Skeletal muscle tissue (tissue), 4 donors: Measurements from ENCODE around the gene NIPBL. TPM values are rescaled to one million over a fixed set of nuclear protein-coding genes. Genes with fewer than 3 reads are reported as not detected.

Source experiments
- H3K27ac ChIP-seq: one replicate; pipeline ENCODE4 v1.7.0; 2013; ENCODE audit warnings: mild to moderate bottlenecking, low read depth, low read length, inconsistent platforms
- H3K27me3 ChIP-seq, 3 donors: one replicate each; pipeline ENCODE4 v1.7.0; 2013; ENCODE audit warnings: low read length in 3 of 3; ENCODE audit not compliant: control insufficient read depth in 3 of 3, insufficient read depth in 3 of 3
- H3K36me3 ChIP-seq, 3 donors: one replicate each; pipeline ENCODE4 v1.7.0; 2013; ENCODE audit warnings: low read length in 3 of 3; ENCODE audit not compliant: control insufficient read depth in 3 of 3, insufficient read depth in 3 of 3
- H3K4me1 ChIP-seq, 3 donors: one replicate each; pipeline ENCODE4 v1.7.0; 2013; ENCODE audit warnings: low read length in 3 of 3, mild to moderate bottlenecking in 3 of 3; ENCODE audit not compliant: control insufficient read depth in 3 of 3, insufficient read depth in 3 of 3
- H3K4me3 ChIP-seq, 3 donors: one replicate each; pipeline ENCODE4 v1.7.0; 2013; ENCODE audit warnings: low read length in 3 of 3
- H3K9ac ChIP-seq, 3 donors: one replicate each; pipeline ENCODE4 v1.7.0; 2013; ENCODE audit warnings: low read length in 3 of 3, mild to moderate bottlenecking in 3 of 3, moderate library complexity in 2 of 3, low read depth in 1 of 3
- H3K9me3 ChIP-seq, 3 donors: one replicate each; pipeline ENCODE4 v1.7.0; 2013; ENCODE audit warnings: low read length in 3 of 3; ENCODE audit not compliant: control insufficient read depth in 3 of 3
- total RNA-seq: library from RNA; depleted of rRNA; stranded (reverse); fragments of >200 nt; gene quantifications from one replicate; pipeline ENCODE4 v1.2.3, GENCODE V29; 2014
- donor health status: Osteomylitis.

NIPBL gene
- total RNA-seq, 1 donor from 2014 or later = 36.5 TPM

DNA sequence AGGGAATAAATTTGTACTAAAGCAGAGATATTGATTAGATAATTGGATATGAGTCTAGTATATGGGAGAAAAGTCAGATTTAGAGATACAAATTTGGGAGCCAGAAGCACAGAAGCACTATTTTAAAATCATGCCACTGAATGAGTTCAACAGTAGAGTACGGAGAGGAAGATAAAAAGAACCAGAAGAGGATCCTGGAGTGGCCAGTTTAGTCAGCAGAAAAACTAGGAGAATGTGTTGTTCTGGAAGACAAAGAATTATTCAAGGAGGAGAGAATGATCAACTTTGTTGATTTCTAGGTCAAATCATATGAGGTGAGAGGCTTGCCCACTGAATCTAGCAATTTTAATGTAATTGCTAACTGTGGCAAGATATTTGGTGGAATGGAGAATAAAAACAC is 67.0 kb downstream of the NIPBL start:
- no peaks in the 10 kb centered on the region for H3K27me3 ChIP-seq
- H3K4me1 ChIP-seq = peaks cover 0 to 17% (median 2%) of the 10 kb centered on the region in 3 donors
- H3K27ac ChIP-seq = no peak overlapping the region
- H3K36me3 ChIP-seq = no peaks in the 10 kb centered on the region
- no peaks in the 10 kb centered on the region for H3K9me3 ChIP-seq
- no peak overlapping the region for H3K4me3 ChIP-seq
- H3K9ac ChIP-seq = no peak overlapping the region

DNA sequence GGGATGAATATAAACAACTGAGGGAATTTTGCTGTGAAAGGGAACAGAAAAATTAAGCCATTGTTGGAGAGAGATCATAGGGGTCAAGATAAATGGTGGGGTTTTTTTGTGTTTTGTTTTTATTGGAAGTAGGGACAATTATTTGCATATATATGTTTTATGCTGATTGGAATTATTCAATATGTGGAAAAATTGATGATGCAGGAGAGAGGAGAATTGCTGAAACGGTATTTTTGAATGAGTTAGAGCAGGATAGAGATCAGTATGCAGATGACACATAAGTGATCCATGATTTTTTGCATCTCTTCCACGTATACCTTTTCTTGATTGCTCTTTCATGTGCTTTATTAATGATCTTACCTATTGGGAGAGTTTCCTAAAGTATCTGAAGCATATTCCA is 67.5 kb downstream of the NIPBL start:
- H3K9ac ChIP-seq = no peak overlapping the region
- no peaks in the 10 kb centered on the region for H3K27me3 ChIP-seq
- no peaks in the 10 kb centered on the region for H3K9me3 ChIP-seq
- H3K4me3 ChIP-seq = no peak overlapping the region
- no peaks in the 10 kb centered on the region for H3K36me3 ChIP-seq
- no peak overlapping the region for H3K27ac ChIP-seq
- H3K4me1 ChIP-seq = peaks cover 0 to 17% (median 2%) of the 10 kb centered on the region in 3 donors

DNA sequence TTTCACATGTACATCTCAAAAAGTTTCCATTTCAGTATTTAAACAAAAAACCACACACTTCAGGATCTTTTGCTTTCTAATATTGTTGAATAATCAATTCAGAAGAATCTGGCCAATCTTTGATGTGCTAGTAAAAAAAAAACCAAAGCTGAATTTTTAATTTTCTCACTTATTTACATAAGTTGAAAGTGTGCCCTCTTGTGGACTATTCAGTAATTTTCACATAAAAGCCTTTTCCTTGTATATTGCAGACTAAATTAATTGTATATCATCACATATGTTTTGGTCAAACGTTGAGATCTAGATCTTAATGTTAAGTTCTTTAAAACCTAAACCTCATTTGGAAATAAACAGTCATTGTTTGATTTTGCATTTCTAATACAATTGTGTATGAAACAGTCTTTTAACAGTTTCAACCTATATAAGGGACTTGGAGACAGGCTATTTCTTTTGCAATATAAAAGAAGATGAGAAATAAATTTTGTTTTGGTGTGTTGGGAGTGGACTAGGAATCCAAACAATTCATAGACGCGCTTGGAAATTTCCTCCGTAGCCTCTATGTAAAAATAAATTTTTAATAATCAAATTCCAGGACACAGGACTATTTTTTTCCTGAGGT is 68.1 kb downstream of the NIPBL start:
- H3K9ac ChIP-seq = no peak overlapping the region
- H3K27me3 ChIP-seq = no peaks in the 10 kb centered on the region
- H3K9me3 ChIP-seq = no peaks in the 10 kb centered on the region
- no peaks in the 10 kb centered on the region for H3K36me3 ChIP-seq
- peaks cover 0 to 16% (median 2%) of the 10 kb centered on the region in 3 donors for H3K4me1 ChIP-seq
- H3K4me3 ChIP-seq = no peak overlapping the region
- no peak overlapping the region for H3K27ac ChIP-seq

DNA sequence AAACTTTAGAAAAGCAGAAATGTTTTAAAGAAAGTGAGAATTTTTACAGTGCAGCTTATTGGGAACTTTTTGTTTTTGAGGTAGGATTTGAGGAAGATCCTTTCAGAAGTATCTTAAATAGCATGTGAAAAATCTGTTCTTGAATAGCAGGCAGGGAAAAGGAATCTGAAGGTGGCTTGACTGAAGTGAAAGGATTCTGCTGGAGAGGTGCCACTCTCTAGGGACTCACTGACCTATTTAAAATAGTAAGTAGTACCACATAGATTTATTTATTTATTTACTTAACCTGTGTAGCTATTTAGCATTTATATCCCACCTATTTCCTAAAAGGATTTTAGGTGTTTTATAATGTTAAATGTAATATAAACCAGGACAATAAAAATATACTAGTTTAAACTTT is 69.1 kb downstream of the NIPBL start:
- H3K4me1 ChIP-seq = peaks cover 0 to 13% (median 6%) of the 10 kb centered on the region in 3 donors
- H3K27ac ChIP-seq = no peak overlapping the region
- H3K4me3 ChIP-seq = no peak overlapping the region
- no peak overlapping the region for H3K9ac ChIP-seq
- no peaks in the 10 kb centered on the region for H3K9me3 ChIP-seq
- H3K36me3 ChIP-seq = no peaks in the 10 kb centered on the region
- H3K27me3 ChIP-seq = no peaks in the 10 kb centered on the region

DNA sequence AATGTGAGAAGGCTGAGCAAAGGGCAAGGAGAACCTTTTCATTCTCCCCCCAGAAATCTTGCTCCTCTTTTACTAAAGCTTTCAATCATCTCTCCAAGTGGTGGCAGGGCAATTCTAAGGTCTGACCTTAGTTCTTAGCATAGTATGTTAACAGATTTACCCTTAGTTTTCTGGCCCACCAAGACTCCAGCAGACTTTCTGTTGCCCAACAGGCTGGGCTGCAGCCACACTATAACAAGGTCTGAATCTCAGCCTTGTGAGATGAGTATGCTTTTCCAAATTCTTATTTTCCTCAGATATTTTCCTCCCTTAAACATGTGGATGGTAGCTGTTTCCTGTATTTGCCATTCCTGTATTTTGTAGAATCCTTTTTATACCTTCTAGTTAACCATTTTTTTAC is 69.5 kb downstream of the NIPBL start:
- peaks cover 0 to 13% (median 7%) of the 10 kb centered on the region in 3 donors for H3K4me1 ChIP-seq
- no peak overlapping the region for H3K9ac ChIP-seq
- H3K36me3 ChIP-seq = no peaks in the 10 kb centered on the region
- H3K4me3 ChIP-seq = no peak overlapping the region
- no peaks in the 10 kb centered on the region for H3K27me3 ChIP-seq
- H3K9me3 ChIP-seq = no peaks in the 10 kb centered on the region
- no peak overlapping the region for H3K27ac ChIP-seq

DNA sequence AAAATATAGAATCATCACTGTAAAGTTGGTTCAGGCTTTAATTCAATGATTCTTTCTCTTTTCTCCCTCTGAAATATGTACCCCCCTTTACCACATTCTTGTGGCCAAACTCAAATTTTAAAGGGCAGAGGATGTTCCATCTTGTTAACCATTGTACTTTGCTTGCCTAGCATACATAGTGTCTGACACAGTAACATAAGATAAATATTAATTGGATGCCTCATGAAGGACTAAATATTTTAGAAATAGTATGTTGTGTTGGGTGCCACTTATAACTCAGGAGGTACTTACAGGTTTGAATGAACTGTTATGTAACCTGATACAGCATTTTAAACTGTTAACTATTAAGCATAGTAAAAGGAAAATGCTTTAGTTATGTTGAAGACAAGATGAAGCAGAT is 71.5 kb downstream of the NIPBL start:
- Histone ChIP-seq H3K9ac (no peak overlapping the region), H3K27ac (no peak overlapping the region), H3K36me3 (no peaks in the 10 kb centered on the region), H3K4me3 (no peak overlapping the region), H3K9me3 (no peaks in the 10 kb centered on the region), H3K27me3 (no peaks in the 10 kb centered on the region), H3K4me1 (peaks cover 0 to 13% (median 7%) of the 10 kb centered on the region in 3 donors)

DNA sequence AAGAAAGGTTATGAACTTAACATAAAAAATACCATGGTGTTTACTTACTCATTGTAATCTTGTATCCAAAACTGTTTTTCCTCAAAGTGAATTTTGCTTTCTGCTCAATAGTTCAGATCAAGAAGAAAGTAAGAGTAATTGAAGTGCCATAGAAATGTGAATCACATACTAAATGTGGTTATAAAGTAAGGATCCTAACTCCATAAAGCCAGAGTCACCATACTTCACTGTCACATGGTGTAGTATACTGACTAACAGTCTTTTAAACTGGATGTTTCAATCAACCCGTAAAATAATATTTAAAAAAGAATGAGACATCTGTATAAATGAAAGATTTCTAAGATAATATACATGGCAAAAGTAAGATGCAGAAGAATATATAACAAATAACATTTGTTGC is 72.1 kb downstream of the NIPBL start:
- H3K9me3 ChIP-seq = no peaks in the 10 kb centered on the region
- H3K4me3 ChIP-seq = no peak overlapping the region
- no peak overlapping the region for H3K9ac ChIP-seq
- no peaks in the 10 kb centered on the region for H3K36me3 ChIP-seq
- H3K4me1 ChIP-seq = peaks cover 0 to 13% (median 7%) of the 10 kb centered on the region in 3 donors
- H3K27me3 ChIP-seq = no peaks in the 10 kb centered on the region
- no peak overlapping the region for H3K27ac ChIP-seq

DNA sequence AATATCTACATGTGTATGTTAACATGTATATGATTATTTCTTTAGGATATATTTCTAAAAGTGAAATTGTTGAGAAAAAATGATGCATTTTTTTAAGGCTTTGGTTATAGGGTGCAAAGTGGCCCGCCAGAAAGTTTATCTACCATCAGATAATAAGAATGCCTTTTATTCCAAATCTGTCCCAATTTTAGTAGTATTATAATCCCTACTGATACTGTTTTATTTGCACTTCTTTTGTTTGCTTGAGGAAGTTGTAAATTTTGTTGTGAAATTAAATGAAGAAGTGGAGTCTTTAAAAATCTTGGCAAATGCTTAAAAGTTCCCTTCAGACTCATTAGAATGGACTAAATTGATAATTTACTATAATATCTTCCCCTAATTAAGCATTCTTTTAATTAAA is 73.0 kb downstream of the NIPBL start:
- Histone ChIP-seq H3K27me3 (no peaks in the 10 kb centered on the region), H3K36me3 (no peaks in the 10 kb centered on the region), H3K27ac (no peak overlapping the region), H3K9ac (no peak overlapping the region), H3K9me3 (no peaks in the 10 kb centered on the region), H3K4me1 (peaks cover 0 to 13% (median 7%) of the 10 kb centered on the region in 3 donors), H3K4me3 (no peak overlapping the region)

DNA sequence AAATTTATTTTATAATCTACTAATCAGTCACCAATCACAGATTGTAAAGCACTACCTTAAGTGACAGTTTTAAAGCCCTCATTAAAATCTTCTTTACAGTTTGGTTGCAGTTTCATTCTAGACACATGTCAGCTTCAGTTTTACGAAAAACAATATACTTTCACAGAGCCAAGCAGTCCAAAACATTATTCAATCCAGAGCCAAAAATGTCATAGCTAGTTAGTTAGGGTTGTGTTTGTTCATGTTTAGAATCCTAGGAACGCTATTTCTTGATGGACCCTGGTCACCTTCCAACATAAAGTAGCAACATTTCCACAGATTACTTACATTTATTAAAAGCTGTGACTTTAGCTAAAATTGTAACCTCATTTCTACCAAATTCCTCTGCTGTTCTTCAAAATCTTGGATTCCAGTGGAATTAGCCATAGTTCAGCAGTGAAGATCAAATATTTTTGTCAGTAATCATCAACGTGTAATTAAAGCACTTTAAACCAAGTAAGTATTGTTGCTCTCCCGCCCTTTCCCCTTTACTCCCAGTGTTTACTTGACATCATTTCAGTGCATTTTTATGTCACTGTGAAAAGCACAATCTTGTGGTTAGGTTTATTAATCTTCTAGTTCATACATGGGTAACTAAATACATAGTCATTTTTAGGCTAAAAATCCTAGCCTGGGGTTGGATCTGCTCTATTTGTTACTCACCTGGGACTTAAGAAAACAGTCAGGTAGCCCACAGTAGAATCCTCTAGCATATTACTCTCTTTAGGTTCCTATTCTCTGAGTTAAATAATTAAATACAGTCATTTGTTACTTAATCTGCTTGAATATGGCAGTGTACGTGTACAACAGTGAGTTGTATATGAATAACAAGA is 74.3 kb downstream of the NIPBL start:
- no peak overlapping the region for H3K9ac ChIP-seq
- H3K36me3 ChIP-seq = no peaks in the 10 kb centered on the region
- no peak overlapping the region for H3K4me3 ChIP-seq
- H3K9me3 ChIP-seq = no peaks in the 10 kb centered on the region
- no peak overlapping the region for H3K27ac ChIP-seq
- H3K4me1 ChIP-seq = peaks cover 0 to 8% (median 5%) of the 10 kb centered on the region in 3 donors
- no peaks in the 10 kb centered on the region for H3K27me3 ChIP-seq

DNA sequence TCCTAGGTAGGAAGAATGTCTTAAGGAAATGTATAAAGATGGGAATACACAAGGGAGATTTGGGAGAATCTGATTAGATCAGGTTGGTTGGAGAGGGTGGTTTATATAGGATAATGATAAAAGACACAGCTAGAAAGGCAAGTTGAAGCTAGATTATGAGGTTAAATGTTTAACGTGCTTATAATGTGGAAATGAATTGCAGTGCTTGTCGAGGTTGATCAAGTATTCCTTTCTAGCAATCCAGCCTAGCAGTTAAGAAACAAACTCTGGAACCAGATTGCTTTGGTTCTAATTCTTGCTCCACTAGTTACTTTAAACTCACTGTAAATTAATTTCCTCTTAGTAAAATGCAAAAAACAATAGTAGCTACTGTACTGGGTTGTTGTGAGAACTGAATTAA is 76.5 kb downstream of the NIPBL start:
- Histone ChIP-seq H3K27me3 (no peaks in the 10 kb centered on the region), H3K9me3 (no peaks in the 10 kb centered on the region), H3K9ac (no peak overlapping the region), H3K36me3 (peaks cover 0 to 7% (median 0%) of the 10 kb centered on the region in 3 donors), H3K4me1 (peaks cover 0 to 5% (median 0%) of the 10 kb centered on the region in 3 donors), H3K4me3 (no peak overlapping the region), H3K27ac (no peak overlapping the region)
